ENCODE measurements around the gene ENTHD1.

The ENTHD1 gene

GRCh38 chr22:39893526-39893925 lies at the start of gene ENTHD1:
ENTHD1 (minus strand) TSS chr22:39893760; CDS start chr22:39887748, 6,012 bp downstream.
- no peak for DNase-seq (ENCODE audit: low spot score)

- no peak for DNase-seq (ENCODE audit: low spot score)
These were observed 49.8 kb upstream of the ENTHD1 start for GRCh38 chr22:39943337-39943736.

GRCh38 chr22:39942439-39943230 lies 49.1 kb upstream of the ENTHD1 start:
- DNase-seq (ENCODE audit: low spot score): no peak

GRCh38 chr22:39941601-39942000 lies 48.0 kb upstream of the ENTHD1 start:
- DNase-seq (ENCODE audit: low spot score): peak; percentile 55

- DNase-seq (ENCODE audit: low spot score): no peak
These were observed 47.3 kb upstream of the ENTHD1 start for GRCh38 chr22:39940757-39941305.

GRCh38 chr22:39939830-39940229 lies 46.3 kb upstream of the ENTHD1 start:
- DNase-seq (ENCODE audit: low spot score): no peak

GRCh38 chr22:39938509-39939111 lies 45.0 kb upstream of the ENTHD1 start:
- DNase-seq (ENCODE audit: low spot score): no peak

GRCh38 chr22:39937906-39938305 lies 44.3 kb upstream of the ENTHD1 start:
- DNase-seq (ENCODE audit: low spot score): no peak

- DNase-seq (ENCODE audit: low spot score): no peak
These were observed 43.1 kb upstream of the ENTHD1 start for GRCh38 chr22:39936523-39937145.

GRCh38 chr22:39935612-39936011 lies 42.1 kb upstream of the ENTHD1 start:
- no peak for DNase-seq (ENCODE audit: low spot score)

GRCh38 chr22:39935116-39935515 lies 41.6 kb upstream of the ENTHD1 start:
- no peak for DNase-seq (ENCODE audit: low spot score)

- no peak for DNase-seq (ENCODE audit: low spot score)
These were observed 40.2 kb upstream of the ENTHD1 start for GRCh38 chr22:39933741-39934140.

- peak; percentile 84 for DNase-seq (ENCODE audit: low spot score)
These were observed 39.5 kb upstream of the ENTHD1 start for GRCh38 chr22:39932918-39933649.

- no peak for DNase-seq (ENCODE audit: low spot score)
These were observed 38.6 kb upstream of the ENTHD1 start for GRCh38 chr22:39932166-39932565.

- DNase-seq (ENCODE audit: low spot score): no peak
These were observed 37.7 kb upstream of the ENTHD1 start for GRCh38 chr22:39931251-39931650.

- DNase-seq (ENCODE audit: low spot score): no peak
These were observed 35.3 kb upstream of the ENTHD1 start for GRCh38 chr22:39928536-39929520.

GRCh38 chr22:39927544-39927943 lies 34.0 kb upstream of the ENTHD1 start:
- DNase-seq (ENCODE audit: low spot score): no peak

- no peak for DNase-seq (ENCODE audit: low spot score)
These were observed 33.2 kb upstream of the ENTHD1 start for GRCh38 chr22:39926753-39927152.

GRCh38 chr22:39925909-39926679 lies 32.5 kb upstream of the ENTHD1 start:
- no peak for DNase-seq (ENCODE audit: low spot score)

- no peak for DNase-seq (ENCODE audit: low spot score)
These were observed 31.7 kb upstream of the ENTHD1 start for GRCh38 chr22:39925273-39925672.
